Measurements from ENCODE around the gene AKAP8. TPM values are rescaled to one million over a fixed set of nuclear protein-coding genes. Genes with fewer than 3 reads are reported as not detected.

AKAP8 gene
- total RNA-seq, 1 donor from 2014 or later, result 37.2 TPM

DNA sequence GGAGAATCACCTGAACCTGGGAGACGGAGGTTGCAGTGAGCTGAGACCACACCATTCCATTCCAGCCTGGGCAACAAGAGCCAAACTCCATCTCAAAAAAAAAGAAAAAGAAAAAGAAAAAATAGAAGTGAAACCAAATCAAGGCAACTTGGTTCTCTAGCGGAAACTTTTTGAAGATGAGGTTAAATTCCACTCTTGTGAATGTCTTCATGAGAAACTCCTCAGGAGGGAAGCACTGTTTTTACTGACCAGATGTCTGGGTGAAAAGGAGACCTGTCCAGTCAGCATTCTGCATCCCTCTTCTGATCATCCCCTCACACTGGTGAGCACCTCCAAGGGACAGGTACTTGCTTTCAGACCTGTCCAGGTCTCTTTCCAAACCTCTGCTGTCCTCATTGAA lies 63.1 kb downstream of the AKAP8 start:
- no peaks in the 10 kb centered on the region for H3K27me3 ChIP-seq (ENCODE audit: low read depth)
- ATAC-seq (no peak), DNase-seq (no peak)
- H3K4me3 ChIP-seq, result no peak overlapping the region
- H3K9me3 ChIP-seq, result no peaks in the 10 kb centered on the region
- H3K36me3 ChIP-seq, result no peaks in the 10 kb centered on the region
- H3K4me1 ChIP-seq, result peaks cover 99% of the 10 kb centered on the region
- no peak overlapping the region for H3K27ac ChIP-seq
- intact Hi-C loops (cut with DNase I), result no loop called here
- TF ChIP-seq, protein P1, sequence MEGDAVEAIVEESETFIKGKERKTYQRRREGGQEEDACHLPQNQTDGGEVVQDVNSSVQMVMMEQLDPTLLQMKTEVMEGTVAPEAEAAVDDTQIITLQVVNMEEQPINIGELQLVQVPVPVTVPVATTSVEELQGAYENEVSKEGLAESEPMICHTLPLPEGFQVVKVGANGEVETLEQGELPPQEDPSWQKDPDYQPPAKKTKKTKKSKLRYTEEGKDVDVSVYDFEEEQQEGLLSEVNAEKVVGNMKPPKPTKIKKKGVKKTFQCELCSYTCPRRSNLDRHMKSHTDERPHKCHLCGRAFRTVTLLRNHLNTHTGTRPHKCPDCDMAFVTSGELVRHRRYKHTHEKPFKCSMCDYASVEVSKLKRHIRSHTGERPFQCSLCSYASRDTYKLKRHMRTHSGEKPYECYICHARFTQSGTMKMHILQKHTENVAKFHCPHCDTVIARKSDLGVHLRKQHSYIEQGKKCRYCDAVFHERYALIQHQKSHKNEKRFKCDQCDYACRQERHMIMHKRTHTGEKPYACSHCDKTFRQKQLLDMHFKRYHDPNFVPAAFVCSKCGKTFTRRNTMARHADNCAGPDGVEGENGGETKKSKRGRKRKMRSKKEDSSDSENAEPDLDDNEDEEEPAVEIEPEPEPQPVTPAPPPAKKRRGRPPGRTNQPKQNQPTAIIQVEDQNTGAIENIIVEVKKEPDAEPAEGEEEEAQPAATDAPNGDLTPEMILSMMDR (IDR thresholded peaks at IDR 0.05), result no peak

DNA sequence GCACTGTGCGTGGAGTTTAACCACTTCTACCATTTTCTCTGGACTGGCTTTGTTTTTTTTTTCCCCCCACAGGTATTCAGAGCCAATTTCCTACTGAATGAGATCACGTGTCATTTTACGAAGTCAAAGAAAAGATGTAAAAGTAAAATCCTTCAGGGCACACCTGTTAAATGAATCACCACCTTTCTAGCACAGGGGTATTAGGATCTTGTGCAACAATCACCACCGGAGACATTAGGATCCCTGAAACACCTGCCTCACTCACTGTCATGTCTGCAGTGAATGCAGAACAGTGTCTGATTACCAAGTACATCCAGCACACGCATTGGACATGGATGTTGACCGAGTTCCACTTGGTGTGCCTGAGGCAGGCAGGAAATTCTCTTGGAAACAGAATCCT lies 64.5 kb downstream of the AKAP8 start:
- TF ChIP-seq, protein P1 (IDR thresholded peaks at IDR 0.05), result no peak
- H3K27ac ChIP-seq, result no peak overlapping the region
- H3K27me3 ChIP-seq (ENCODE audit: low read depth), result no peaks in the 10 kb centered on the region
- H3K36me3 ChIP-seq, result no peaks in the 10 kb centered on the region
- no peaks in the 10 kb centered on the region for H3K9me3 ChIP-seq
- ATAC-seq (no peak), DNase-seq (no peak)
- intact Hi-C loops (cut with DNase I), result no loop called here
- peaks cover 97% of the 10 kb centered on the region for H3K4me1 ChIP-seq
- H3K4me3 ChIP-seq, result no peak overlapping the region

DNA sequence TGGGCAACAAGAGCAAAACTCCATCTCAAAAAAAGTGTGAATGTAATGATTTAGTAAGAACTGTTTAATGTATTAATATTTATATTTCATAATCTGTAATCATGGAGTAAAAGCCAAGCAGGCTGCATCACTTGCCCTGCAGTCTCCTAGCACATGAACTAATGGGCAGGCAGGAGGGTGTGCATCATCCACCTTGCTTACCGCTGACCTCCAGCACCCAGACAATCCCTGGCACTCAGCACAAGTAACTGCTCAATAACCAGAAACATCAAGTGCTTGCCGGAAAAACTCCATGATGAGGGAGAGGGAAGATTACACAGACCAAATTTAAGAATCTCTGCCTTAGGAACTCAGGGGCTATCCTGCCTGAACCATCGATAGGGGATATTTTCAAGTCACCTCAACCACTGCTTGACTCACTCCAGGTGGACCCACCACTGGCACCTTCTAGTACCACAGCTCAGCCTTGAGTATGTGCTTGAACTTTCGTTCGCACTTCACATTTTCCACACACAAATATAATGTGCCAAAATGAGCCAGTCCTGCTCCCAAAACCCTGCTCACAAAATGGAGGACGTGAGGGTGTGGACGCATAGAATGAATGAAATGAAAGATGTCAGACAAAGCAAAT lies 65.8 kb downstream of the AKAP8 start:
- Histone ChIP-seq H3K4me1 (peaks cover 94% of the 10 kb centered on the region), H3K4me3 (no peak overlapping the region), H3K9me3 (no peaks in the 10 kb centered on the region), H3K36me3 (no peaks in the 10 kb centered on the region), H3K27ac (no peak overlapping the region), H3K27me3 (ENCODE audit: low read depth) (no peaks in the 10 kb centered on the region)
- intact Hi-C loops (cut with DNase I), result no loop called here
- TF ChIP-seq, protein P1 (IDR thresholded peaks at IDR 0.05), result no peak
- ATAC-seq (peak; percentile 29 to 46), DNase-seq (no peak)

DNA sequence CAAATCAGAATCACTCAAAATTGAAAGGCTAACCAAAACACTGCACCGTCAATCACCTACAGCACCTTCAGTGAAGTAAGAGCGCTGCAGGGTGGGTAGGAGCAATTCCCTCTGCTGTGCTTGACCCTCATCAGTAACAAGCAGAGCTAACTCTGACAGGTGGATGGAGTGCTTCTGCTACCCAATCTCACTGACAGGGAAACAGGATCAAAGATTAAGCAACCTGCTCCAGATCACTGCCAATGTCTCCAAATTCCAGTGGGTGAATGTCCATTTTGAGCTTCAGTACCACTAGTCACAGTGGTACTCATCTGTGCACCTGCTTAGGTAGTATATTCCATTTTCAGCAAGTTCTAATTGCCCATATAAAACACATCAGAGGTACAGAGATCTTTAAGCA lies 72.4 kb downstream of the AKAP8 start:
- Histone ChIP-seq H3K27ac (no peak overlapping the region), H3K36me3 (no peaks in the 10 kb centered on the region), H3K4me1 (peaks cover 84% of the 10 kb centered on the region), H3K27me3 (ENCODE audit: low read depth) (no peaks in the 10 kb centered on the region), H3K9me3 (no peaks in the 10 kb centered on the region), H3K4me3 (no peak overlapping the region)
- ATAC-seq, result no peak
- intact Hi-C loops (cut with DNase I), result no loop called here
- TF ChIP-seq, protein P1 (IDR thresholded peaks at IDR 0.05), result no peak
- DNase-seq, result no peak

DNA sequence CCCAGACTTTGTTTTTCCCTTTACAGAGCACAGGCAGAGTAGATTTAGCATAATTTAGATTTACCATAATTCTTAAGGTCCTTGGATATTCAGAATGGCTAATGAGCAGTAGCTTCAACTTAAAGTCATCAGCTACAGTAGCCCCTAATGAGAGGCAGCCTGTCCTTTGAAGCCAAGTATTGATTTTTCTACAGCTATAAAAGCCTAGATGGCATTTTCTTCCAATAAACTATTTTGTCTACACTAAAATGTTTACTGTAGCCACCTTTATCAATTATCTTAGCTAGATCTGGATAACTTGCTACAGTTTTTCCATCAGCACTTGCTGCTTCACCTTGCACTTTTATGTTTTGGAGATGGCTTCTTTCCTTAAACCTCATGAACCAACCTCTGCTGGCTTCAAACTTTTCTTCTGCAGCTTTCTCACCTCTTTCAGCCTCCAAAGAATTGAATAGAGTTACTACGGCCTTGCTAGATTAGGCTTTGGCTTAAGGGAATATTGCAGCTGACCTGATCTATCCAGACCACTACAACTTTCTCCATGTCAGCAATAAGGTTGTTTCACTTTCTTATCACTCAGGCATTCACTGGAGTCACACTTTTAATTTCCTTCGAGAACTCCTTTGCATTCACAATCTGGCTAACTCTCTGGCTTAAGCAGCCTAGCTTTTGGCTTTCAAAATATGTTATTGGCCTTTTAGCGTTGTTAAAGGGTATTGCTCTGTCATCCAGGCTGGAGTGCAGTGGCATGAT lies 73.8 kb downstream of the AKAP8 start:
- H3K36me3 ChIP-seq, result no peaks in the 10 kb centered on the region
- no peak for ATAC-seq
- peaks cover 83% of the 10 kb centered on the region for H3K4me1 ChIP-seq
- H3K27ac ChIP-seq, result no peak overlapping the region
- no peak for DNase-seq
- H3K27me3 ChIP-seq (ENCODE audit: low read depth), result no peaks in the 10 kb centered on the region
- intact Hi-C loops (cut with DNase I), result no loop called here
- TF ChIP-seq, protein P1 (IDR thresholded peaks at IDR 0.05), result no peak
- H3K4me3 ChIP-seq, result no peak overlapping the region
- no peaks in the 10 kb centered on the region for H3K9me3 ChIP-seq
